Measurements from ENCODE around the gene COL19A1. TPM values are rescaled to one million over a fixed set of nuclear protein-coding genes. Genes with fewer than 3 reads are reported as not detected.
"Not testable (repeated sequence)": the region's sequence is repeated elsewhere in the genome, so short reads cannot be mapped to it uniquely, and the experiment has no call there.

The COL19A1 gene
- total RNA-seq, 1 donor from 2014 or later, result not detected

DNA sequence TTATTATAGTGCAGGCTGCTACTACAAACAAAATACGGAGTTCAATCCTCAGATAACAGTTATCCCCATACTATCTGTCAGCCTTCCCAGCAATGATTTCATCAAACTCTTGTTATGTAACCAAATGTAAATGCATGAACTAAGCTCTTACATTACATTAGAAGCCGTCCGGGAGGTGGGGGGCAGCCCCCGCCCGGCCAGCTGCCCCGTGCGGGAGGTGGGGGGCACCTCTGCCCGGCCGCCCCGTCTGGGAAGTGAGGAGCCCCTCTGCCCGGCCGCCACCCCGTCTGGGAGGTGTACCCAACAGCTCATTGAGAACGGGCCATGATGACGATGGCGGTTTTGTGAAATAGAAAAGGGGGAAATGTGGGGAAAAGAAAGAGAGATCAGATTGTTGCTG lies 99.6 kb downstream of the COL19A1 start:
- H3K4me3 Mint-ChIP-seq; H3K27ac Mint-ChIP-seq; H3K36me3 Mint-ChIP-seq (ENCODE audit: low read depth); intact Hi-C loops (cut with micrococcal nuclease); DNase-seq (ENCODE audit: low spot score); H3K4me1 Mint-ChIP-seq (ENCODE audit: low read depth); H3K9me3 Mint-ChIP-seq; H3K27me3 Mint-ChIP-seq (ENCODE audit: insufficient read depth): not testable (repeated sequence)

DNA sequence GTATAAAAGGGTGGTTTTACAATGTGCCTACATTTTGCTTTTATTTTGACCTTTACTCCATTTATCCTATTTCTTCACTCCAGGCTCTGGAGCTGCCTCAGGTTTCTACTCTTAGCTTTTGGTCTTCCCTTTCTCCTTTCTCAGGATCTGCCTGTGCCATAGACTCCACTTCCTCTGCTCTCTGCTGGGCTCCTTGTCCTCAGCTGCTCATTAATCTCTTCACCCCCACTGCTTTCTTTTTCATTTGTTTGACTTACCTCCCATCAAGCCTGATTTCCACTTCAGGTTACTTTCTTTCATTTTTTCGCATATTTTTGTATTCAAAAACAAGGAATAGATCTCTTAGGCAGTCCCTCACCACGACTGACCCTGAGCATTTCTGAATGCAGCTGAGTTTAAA lies 106.8 kb downstream of the COL19A1 start:
- Mint-ChIP-seq H3K9me3 (no peaks in the 10 kb centered on the region), H3K36me3 (ENCODE audit: low read depth) (no peaks in the 10 kb centered on the region), H3K27ac (no peak overlapping the region), H3K27me3 (ENCODE audit: insufficient read depth) (peaks cover 2% of the 10 kb centered on the region), H3K4me1 (ENCODE audit: low read depth) (no peaks in the 10 kb centered on the region), H3K4me3 (no peak overlapping the region)
- intact Hi-C loops (cut with micrococcal nuclease), result no loop called here
- DNase-seq (ENCODE audit: low spot score), result no peak

DNA sequence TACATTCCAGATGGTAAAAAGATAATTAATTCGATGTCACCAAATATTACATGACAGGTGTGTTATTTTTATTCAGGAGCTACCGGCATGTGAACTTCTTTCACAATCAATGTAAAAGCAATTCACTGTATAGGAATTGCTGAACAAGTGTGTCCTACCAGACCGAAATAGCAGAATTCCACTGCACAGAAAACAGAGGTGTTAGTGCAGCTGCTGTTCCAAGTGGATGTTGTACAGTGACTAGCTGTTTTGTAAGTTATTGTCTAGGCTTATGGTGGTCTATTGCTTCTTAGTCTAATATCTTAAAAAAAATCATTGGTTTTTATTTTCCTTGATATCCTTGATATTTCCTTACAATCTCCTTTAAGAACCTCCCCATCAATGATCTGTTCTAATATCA lies 107.4 kb downstream of the COL19A1 start:
- Mint-ChIP-seq H3K36me3 (ENCODE audit: low read depth) (no peaks in the 10 kb centered on the region), H3K9me3 (no peaks in the 10 kb centered on the region), H3K27ac (no peak overlapping the region), H3K4me3 (no peak overlapping the region), H3K4me1 (ENCODE audit: low read depth) (no peaks in the 10 kb centered on the region), H3K27me3 (ENCODE audit: insufficient read depth) (peaks cover 2% of the 10 kb centered on the region)
- intact Hi-C loops (cut with micrococcal nuclease), result no loop called here
- DNase-seq (ENCODE audit: low spot score), result no peak

DNA sequence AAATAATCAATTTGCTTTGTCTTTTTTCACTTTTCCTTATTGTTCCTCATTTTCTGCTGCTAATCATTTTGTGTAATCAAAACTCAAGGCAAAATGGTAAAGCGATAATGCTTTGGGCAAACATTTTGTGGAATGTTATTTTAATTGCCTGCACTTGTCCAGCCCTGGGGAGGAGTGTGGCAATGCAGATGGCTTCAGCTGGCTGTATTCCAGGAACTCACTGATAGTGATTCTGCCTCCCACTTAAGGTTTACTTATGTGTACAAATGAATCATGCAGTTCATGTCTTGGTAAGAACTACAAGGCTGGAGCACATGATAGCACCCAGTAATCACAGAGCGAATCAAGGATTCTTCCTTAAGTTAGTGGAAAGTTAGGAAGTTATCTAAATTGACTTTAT lies 107.8 kb downstream of the COL19A1 start:
- Mint-ChIP-seq H3K4me1 (ENCODE audit: low read depth) (no peaks in the 10 kb centered on the region), H3K36me3 (ENCODE audit: low read depth) (no peaks in the 10 kb centered on the region), H3K27me3 (ENCODE audit: insufficient read depth) (peaks cover 2% of the 10 kb centered on the region), H3K27ac (no peak overlapping the region), H3K9me3 (no peaks in the 10 kb centered on the region), H3K4me3 (no peak overlapping the region)
- intact Hi-C loops (cut with micrococcal nuclease), result no loop called here
- DNase-seq (ENCODE audit: low spot score), result no peak

DNA sequence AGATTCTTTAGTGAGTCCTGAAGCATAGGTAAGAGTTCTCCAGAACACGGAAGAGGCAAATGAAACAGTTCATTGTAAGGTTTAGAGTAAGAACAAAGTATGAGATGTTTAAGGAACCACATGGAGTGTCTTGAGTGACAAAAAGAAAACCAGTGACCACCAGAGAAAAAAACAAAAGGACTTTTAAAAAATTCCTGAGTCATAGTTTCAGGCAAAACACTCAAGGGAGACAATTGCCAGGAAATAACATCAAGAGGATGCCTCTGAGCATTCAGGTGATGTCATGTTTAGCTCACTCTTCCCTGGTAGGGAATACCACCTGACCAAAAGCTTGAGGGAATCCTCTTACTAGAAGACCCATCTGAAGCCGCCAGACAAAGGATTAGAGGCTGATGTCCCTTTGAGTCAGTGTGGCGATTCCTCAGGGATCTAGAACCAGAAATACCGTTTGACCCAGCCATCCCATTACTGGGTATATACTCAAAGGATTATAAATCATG lies 110.3 kb downstream of the COL19A1 start:
- no peak overlapping the region for H3K4me3 Mint-ChIP-seq
- H3K27me3 Mint-ChIP-seq (ENCODE audit: insufficient read depth), result peaks cover 4% of the 10 kb centered on the region
- H3K36me3 Mint-ChIP-seq (ENCODE audit: low read depth), result no peaks in the 10 kb centered on the region
- H3K4me1 Mint-ChIP-seq (ENCODE audit: low read depth), result no peaks in the 10 kb centered on the region
- no peak for DNase-seq (ENCODE audit: low spot score)
- H3K27ac Mint-ChIP-seq, result no peak overlapping the region
- intact Hi-C loops (cut with micrococcal nuclease), result no loop called here
- H3K9me3 Mint-ChIP-seq, result no peaks in the 10 kb centered on the region

DNA sequence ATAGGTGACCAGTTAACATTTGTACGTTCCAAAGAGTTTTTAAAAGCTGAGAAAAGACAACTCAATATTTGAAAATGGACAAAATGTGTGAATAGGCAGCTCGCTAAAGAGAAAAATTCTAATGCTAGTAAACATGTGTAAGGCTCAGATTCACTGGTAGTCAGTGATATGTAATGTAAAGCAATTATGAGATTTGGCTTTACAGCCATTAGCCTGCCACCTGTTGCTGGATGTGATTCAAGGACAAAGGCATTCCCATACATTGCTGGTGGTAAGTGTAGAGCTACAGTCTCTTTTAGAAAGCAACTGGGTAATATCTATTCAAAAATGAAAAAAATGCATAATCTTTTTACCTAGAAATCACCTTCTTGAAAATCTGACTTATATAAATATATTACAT lies 114.3 kb downstream of the COL19A1 start:
- intact Hi-C loops (cut with micrococcal nuclease), result no loop called here
- DNase-seq (ENCODE audit: low spot score), result no peak
- Mint-ChIP-seq H3K36me3 (ENCODE audit: low read depth) (no peaks in the 10 kb centered on the region), H3K4me1 (ENCODE audit: low read depth) (no peaks in the 10 kb centered on the region), H3K27ac (no peak overlapping the region), H3K9me3 (no peaks in the 10 kb centered on the region), H3K27me3 (ENCODE audit: insufficient read depth) (peaks cover 2% of the 10 kb centered on the region), H3K4me3 (no peak overlapping the region)

DNA sequence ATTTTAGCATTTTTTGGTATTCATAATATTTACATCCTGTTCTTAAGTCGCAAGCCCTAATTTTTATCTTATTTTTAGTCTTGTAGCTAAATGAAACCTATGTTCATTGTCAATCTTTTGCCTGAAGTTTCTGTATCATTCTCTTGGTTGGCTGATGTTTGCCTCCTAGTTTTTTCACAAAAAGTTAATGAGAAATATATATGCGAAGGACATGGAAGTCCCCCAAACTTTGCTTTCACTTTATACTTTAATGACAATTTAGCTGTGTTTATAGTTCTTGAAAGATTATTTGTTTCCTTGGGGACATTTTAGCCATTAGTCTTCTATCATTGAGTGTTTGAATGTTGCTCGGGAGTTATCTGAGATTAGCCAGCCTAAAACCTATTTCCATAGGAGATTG lies 118.2 kb downstream of the COL19A1 start:
- Mint-ChIP-seq H3K4me1 (ENCODE audit: low read depth) (no peaks in the 10 kb centered on the region), H3K36me3 (ENCODE audit: low read depth) (no peaks in the 10 kb centered on the region), H3K9me3 (no peaks in the 10 kb centered on the region), H3K27ac (no peak overlapping the region), H3K27me3 (ENCODE audit: insufficient read depth) (peaks cover under 1% of the 10 kb centered on the region), H3K4me3 (no peak overlapping the region)
- DNase-seq (ENCODE audit: low spot score), result no peak
- intact Hi-C loops (cut with micrococcal nuclease), result no loop called here

DNA sequence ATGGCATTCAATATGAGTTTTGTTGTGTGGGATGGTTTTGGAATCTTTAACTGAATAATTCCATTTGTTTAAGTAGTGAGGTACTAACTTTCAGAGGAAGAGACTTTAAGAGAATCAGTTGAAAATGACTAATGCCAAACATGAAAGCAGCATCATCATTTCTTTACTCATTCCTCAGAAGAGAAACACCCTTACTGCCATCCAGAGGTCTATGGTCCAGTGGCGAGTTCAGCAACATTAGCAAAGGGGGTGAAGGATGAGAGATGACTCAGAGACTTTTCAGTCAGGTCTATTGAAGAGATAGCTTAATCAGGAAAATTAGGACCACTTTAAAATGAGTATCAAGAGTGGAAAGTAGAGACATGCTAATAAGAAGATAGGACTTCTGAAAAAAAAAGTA lies 118.8 kb downstream of the COL19A1 start:
- H3K27ac Mint-ChIP-seq, result no peak overlapping the region
- intact Hi-C loops (cut with micrococcal nuclease), result no loop called here
- no peak for DNase-seq (ENCODE audit: low spot score)
- H3K27me3 Mint-ChIP-seq (ENCODE audit: insufficient read depth), result no peaks in the 10 kb centered on the region
- H3K36me3 Mint-ChIP-seq (ENCODE audit: low read depth), result no peaks in the 10 kb centered on the region
- no peaks in the 10 kb centered on the region for H3K4me1 Mint-ChIP-seq (ENCODE audit: low read depth)
- no peak overlapping the region for H3K4me3 Mint-ChIP-seq
- H3K9me3 Mint-ChIP-seq, result no peaks in the 10 kb centered on the region

DNA sequence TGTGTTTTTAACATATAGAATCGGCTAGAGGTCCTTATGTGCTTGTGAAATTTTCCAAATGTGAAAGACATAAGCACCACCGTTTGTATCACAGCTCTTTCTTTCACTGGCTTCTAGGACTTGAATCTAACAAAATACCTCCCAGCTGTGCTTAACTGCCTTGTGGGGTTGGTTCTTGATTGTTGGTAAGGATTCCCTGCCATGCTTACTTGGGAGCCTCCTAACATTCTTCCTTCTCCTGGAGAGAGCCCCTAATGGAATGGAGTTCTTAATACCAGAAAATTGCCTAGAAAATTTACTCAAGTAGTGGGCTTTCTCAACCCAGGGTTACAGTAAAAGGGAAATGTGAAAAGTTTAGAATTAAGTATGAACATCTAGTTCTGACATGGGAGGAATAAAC lies 121.2 kb downstream of the COL19A1 start:
- H3K36me3 Mint-ChIP-seq (ENCODE audit: low read depth), result no peaks in the 10 kb centered on the region
- no peak overlapping the region for H3K27ac Mint-ChIP-seq
- H3K4me3 Mint-ChIP-seq, result no peak overlapping the region
- intact Hi-C loops (cut with micrococcal nuclease), result no loop called here
- no peak for DNase-seq (ENCODE audit: low spot score)
- no peaks in the 10 kb centered on the region for H3K9me3 Mint-ChIP-seq
- no peaks in the 10 kb centered on the region for H3K27me3 Mint-ChIP-seq (ENCODE audit: insufficient read depth)
- H3K4me1 Mint-ChIP-seq (ENCODE audit: low read depth), result no peaks in the 10 kb centered on the region

DNA sequence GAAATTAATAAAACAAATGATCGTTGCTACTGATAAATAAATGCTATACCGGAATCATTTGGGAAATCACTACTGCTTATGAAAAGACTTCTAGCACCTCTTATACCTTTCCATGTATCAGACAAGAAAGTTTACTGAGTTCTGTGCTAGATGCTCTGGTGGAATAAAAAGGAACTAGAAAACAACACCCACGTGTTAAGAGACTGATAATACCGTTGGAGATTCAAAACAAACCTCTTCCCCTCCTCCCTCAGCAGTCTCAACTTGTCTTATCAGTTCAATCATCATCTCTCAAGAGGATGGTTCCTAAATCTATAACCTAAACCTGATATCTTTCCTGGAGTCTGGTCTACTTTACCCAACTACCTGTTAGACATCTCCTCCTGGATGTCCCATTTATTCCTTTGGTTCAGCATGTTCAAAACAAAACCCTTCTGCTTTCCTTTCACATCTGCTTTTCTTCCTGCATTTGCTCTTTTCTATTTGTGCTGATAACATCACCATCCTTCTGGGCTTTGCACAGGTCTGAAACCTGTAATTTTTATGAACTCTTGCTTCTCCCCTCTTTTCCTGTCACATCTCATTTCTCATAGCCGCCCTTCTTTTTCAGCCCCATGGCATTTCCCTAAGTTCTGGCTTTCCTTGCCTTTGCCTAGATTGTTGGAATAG lies 122.2 kb downstream of the COL19A1 start:
- no peaks in the 10 kb centered on the region for H3K27me3 Mint-ChIP-seq (ENCODE audit: insufficient read depth)
- intact Hi-C loops (cut with micrococcal nuclease), result no loop called here
- no peaks in the 10 kb centered on the region for H3K4me1 Mint-ChIP-seq (ENCODE audit: low read depth)
- H3K9me3 Mint-ChIP-seq, result no peaks in the 10 kb centered on the region
- DNase-seq (ENCODE audit: low spot score), result no peak
- H3K36me3 Mint-ChIP-seq (ENCODE audit: low read depth), result no peaks in the 10 kb centered on the region
- no peak overlapping the region for H3K4me3 Mint-ChIP-seq
- no peak overlapping the region for H3K27ac Mint-ChIP-seq

DNA sequence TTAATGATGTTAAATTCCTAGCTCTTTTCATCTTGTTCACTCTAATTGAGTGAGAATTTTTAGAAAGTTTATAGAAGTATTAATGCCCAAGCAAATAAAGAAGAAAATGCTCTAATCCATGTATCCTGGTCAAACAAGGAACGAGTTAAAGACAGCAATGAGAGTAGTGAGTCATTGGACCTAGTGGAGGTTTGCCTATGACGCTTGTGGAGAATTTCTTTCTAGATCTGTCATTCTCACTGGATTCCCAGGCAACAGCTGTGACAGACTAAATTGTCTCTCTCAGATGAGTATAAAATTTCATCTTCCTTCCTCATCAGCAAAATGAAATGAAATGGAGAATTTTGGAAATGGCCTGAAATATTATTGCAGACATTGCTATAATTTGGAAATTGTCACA lies 127.9 kb downstream of the COL19A1 start:
- Mint-ChIP-seq H3K9me3 (no peaks in the 10 kb centered on the region), H3K36me3 (ENCODE audit: low read depth) (no peaks in the 10 kb centered on the region), H3K27ac (no peak overlapping the region), H3K4me3 (no peak overlapping the region), H3K4me1 (ENCODE audit: low read depth) (no peaks in the 10 kb centered on the region), H3K27me3 (ENCODE audit: insufficient read depth) (no peaks in the 10 kb centered on the region)
- DNase-seq (ENCODE audit: low spot score), result no peak
- intact Hi-C loops (cut with micrococcal nuclease), result no loop called here

DNA sequence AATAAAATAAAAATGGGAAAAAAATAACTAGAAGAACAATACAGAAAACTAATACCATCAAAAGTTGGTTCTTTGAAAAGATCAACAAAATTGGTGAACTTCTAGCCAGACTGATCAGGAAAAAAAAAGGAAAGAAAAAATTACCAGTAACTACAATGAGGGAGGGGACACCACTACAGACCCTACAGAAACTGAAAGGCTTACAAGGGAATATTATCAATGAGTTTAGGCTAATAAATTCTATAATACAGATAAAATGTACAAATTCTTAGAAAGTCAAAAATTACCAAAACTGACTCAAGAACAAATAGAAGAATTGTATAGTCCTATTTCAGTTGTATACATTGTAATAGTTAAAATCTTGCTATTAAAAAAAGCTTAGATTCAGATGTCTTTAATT lies 141.8 kb downstream of the COL19A1 start:
- H3K9me3 Mint-ChIP-seq, result peaks cover 15% of the 10 kb centered on the region
- intact Hi-C loops (cut with micrococcal nuclease), result no loop called here
- no peak for DNase-seq (ENCODE audit: low spot score)
- no peaks in the 10 kb centered on the region for H3K4me1 Mint-ChIP-seq (ENCODE audit: low read depth)
- H3K27ac Mint-ChIP-seq, result no peak overlapping the region
- no peak overlapping the region for H3K4me3 Mint-ChIP-seq
- H3K27me3 Mint-ChIP-seq (ENCODE audit: insufficient read depth), result no peaks in the 10 kb centered on the region
- H3K36me3 Mint-ChIP-seq (ENCODE audit: low read depth), result no peaks in the 10 kb centered on the region

DNA sequence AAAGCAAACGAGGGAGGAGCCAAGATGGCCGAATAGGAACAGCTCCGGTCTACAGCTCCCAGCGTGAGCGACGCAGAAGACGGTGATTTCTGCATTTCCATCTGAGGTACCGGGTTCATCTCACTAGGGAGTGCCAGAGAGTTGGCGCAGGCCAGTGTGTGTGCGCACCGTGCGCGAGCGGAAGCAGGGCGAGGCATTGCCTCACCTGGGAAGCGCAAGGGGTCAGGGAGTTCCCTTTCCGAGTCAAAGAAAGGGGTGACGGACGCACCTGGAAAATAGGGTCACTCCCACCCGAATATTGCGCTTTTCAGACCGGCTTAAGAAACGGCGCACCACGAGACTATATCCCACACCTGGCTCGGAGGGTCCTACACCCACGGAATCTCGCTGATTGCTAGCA lies 144.0 kb downstream of the COL19A1 start:
- H3K27ac Mint-ChIP-seq; DNase-seq (ENCODE audit: low spot score); H3K36me3 Mint-ChIP-seq (ENCODE audit: low read depth); H3K4me3 Mint-ChIP-seq; H3K4me1 Mint-ChIP-seq (ENCODE audit: low read depth); intact Hi-C loops (cut with micrococcal nuclease); H3K27me3 Mint-ChIP-seq (ENCODE audit: insufficient read depth): not testable (repeated sequence)
- peaks cover 15% of the 10 kb centered on the region for H3K9me3 Mint-ChIP-seq

DNA sequence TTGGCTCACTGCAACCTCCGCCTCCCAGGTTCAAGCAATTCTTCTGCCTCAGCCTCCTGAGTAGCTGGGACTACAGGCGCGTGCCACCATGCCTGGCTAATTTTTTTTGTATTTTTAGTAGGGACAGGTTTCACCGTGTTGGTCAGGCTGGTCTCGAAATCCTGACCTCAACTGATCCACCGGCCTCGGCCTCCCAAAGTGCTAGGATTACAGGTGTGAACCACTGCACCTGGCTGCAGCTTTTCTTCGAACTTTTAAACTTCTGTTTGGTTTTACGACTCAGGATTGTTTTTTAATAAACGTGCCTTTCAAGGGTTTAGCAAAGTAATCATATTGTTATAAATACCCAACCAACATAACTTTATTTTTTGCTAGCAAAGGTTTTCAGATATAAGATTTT lies 156.8 kb downstream of the COL19A1 start:
- DNase-seq (ENCODE audit: low spot score); H3K27ac Mint-ChIP-seq; H3K4me1 Mint-ChIP-seq (ENCODE audit: low read depth); H3K4me3 Mint-ChIP-seq; H3K36me3 Mint-ChIP-seq (ENCODE audit: low read depth); H3K9me3 Mint-ChIP-seq; intact Hi-C loops (cut with micrococcal nuclease); H3K27me3 Mint-ChIP-seq (ENCODE audit: insufficient read depth): not testable (repeated sequence)
